ENCODE results near the gene GLRX5.
A peak's percentile ranks its signal among the peaks of the same experiment; 100 is the strongest.

- TF ChIP-seq CTCF (IDR thresholded peaks at IDR 0.05), result peak; percentile 80 to 91 (median 86)
- TF ChIP-seq POLR2A (IDR thresholded peaks at IDR 0.05), result no peak
Observed at GRCh38 chr14:95527387-95528002, 7.4 kb upstream of the GLRX5 start.

Data from adrenal gland (tissue), 5 donors.